Parathyroid adenoma (tissue), 2 donors: Measurements from ENCODE around the gene VIL1.
A peak's percentile ranks its signal among the peaks of the same experiment; 100 is the strongest.

Experiments
- H2AFZ ChIP-seq: fragments of 300-600 bp; sonication (generic); one replicate; pipeline ENCODE4 v1.7.0; 2017; ENCODE audit warnings: antibody characterized with exemption, mild to moderate bottlenecking
- H3K27ac ChIP-seq: fragments of 300-600 bp; sonication (generic); one replicate; pipeline ENCODE4 v1.7.0; 2017
- H3K27me3 ChIP-seq: fragments of 300-600 bp; sonication (generic); one replicate; pipeline ENCODE4 v1.7.0; 2017; ENCODE audit warnings: low read length; ENCODE audit not compliant: control insufficient read depth, insufficient read depth
- H3K36me3 ChIP-seq: fragments of 300-600 bp; sonication (generic); one replicate; pipeline ENCODE4 v1.7.0; 2017; ENCODE audit warnings: low read length; ENCODE audit not compliant: control insufficient read depth, insufficient read depth
- H3K4me1 ChIP-seq: fragments of 300-600 bp; sonication (generic); one replicate; pipeline ENCODE4 v1.7.0; 2017; ENCODE audit warnings: control low read depth
- H3K4me2 ChIP-seq: fragments of 300-600 bp; sonication (generic); one replicate; pipeline ENCODE4 v1.7.0; 2017; ENCODE audit warnings: low read length
- H3K4me3 ChIP-seq: fragments of 300-600 bp; sonication (generic); one replicate; pipeline ENCODE4 v1.7.0; 2017; ENCODE audit warnings: low read depth, low read length
- H3K79me2 ChIP-seq: fragments of 300-600 bp; sonication (generic); one replicate; pipeline ENCODE4 v1.7.0; 2017; ENCODE audit warnings: control low read depth
- H3K9ac ChIP-seq: fragments of 300-600 bp; sonication (generic); one replicate; pipeline ENCODE4 v1.7.0; 2017; ENCODE audit warnings: mild to moderate bottlenecking
- H3K9me3 ChIP-seq: fragments of 300-600 bp; sonication (generic); one replicate; pipeline ENCODE4 v1.7.0; 2017; ENCODE audit warnings: low read length; ENCODE audit not compliant: control insufficient read depth
- TF ChIP-seq, protein P1 (sequence below): fragments of 300-600 bp; sonication (generic); IDR thresholded peaks from one replicate; pipeline ENCODE4 v1.7.0; 2017; ENCODE audit warnings: antibody characterized with exemption, mild to moderate bottlenecking
- donor health status: primary hyperparathyroidism.

VIL1 gene

GRCh38 chr2:218452079-218452478 is 33.2 kb downstream of the VIL1 start:
- no peak overlapping the region for H3K4me2 ChIP-seq
- no peaks in the 10 kb centered on the region for H3K36me3 ChIP-seq
- no peak overlapping the region for H3K4me3 ChIP-seq
- H3K9me3 ChIP-seq = no peaks in the 10 kb centered on the region
- H3K9ac ChIP-seq = no peak overlapping the region
- H3K4me1 ChIP-seq = peaks cover 3% of the 10 kb centered on the region
- H2AFZ ChIP-seq = no peak overlapping the region
- no peak overlapping the region for H3K27ac ChIP-seq
- TF ChIP-seq, protein P1, sequence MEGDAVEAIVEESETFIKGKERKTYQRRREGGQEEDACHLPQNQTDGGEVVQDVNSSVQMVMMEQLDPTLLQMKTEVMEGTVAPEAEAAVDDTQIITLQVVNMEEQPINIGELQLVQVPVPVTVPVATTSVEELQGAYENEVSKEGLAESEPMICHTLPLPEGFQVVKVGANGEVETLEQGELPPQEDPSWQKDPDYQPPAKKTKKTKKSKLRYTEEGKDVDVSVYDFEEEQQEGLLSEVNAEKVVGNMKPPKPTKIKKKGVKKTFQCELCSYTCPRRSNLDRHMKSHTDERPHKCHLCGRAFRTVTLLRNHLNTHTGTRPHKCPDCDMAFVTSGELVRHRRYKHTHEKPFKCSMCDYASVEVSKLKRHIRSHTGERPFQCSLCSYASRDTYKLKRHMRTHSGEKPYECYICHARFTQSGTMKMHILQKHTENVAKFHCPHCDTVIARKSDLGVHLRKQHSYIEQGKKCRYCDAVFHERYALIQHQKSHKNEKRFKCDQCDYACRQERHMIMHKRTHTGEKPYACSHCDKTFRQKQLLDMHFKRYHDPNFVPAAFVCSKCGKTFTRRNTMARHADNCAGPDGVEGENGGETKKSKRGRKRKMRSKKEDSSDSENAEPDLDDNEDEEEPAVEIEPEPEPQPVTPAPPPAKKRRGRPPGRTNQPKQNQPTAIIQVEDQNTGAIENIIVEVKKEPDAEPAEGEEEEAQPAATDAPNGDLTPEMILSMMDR = no peak
- H3K27me3 ChIP-seq = no peaks in the 10 kb centered on the region
- H3K79me2 ChIP-seq = no peaks in the 10 kb centered on the region

- Histone ChIP-seq H2AFZ (no peak overlapping the region), H3K9ac (no peak overlapping the region), H3K27me3 (no peaks in the 10 kb centered on the region), H3K27ac (no peak overlapping the region), H3K4me3 (no peak overlapping the region), H3K36me3 (no peaks in the 10 kb centered on the region), H3K4me2 (no peak overlapping the region), H3K79me2 (no peaks in the 10 kb centered on the region), H3K9me3 (no peaks in the 10 kb centered on the region), H3K4me1 (peaks cover 3% of the 10 kb centered on the region)
- TF ChIP-seq, protein P1 = no peak
These were observed 37.9 kb downstream of the VIL1 start for GRCh38 chr2:218456849-218457248.

DNA sequence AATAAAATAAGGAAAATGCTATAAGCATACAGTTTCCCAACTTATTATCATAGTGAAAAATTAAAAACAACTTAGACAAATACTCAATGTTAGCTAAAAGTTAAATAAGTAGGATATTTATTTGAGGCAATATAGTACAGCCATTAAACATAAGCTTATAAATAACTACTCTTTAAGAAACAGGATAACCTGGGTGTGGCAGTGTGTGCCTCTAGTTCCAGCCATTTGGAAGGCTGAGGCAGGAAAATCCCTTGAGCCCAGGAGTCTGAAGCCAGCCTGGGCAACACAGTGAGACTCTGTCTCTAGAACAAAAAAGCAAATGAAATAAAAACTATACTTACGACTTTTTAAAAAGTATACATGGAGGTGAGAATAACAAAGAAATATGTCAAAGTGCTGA is 39.7 kb downstream of the VIL1 start:
- peaks cover 3% of the 10 kb centered on the region for H3K4me1 ChIP-seq
- H3K9ac ChIP-seq = no peak overlapping the region
- H3K4me2 ChIP-seq = no peak overlapping the region
- no peaks in the 10 kb centered on the region for H3K9me3 ChIP-seq
- H3K27ac ChIP-seq = no peak overlapping the region
- no peaks in the 10 kb centered on the region for H3K36me3 ChIP-seq
- H2AFZ ChIP-seq = no peak overlapping the region
- no peaks in the 10 kb centered on the region for H3K27me3 ChIP-seq
- no peaks in the 10 kb centered on the region for H3K79me2 ChIP-seq
- TF ChIP-seq, protein P1 = no peak
- H3K4me3 ChIP-seq = no peak overlapping the region

DNA sequence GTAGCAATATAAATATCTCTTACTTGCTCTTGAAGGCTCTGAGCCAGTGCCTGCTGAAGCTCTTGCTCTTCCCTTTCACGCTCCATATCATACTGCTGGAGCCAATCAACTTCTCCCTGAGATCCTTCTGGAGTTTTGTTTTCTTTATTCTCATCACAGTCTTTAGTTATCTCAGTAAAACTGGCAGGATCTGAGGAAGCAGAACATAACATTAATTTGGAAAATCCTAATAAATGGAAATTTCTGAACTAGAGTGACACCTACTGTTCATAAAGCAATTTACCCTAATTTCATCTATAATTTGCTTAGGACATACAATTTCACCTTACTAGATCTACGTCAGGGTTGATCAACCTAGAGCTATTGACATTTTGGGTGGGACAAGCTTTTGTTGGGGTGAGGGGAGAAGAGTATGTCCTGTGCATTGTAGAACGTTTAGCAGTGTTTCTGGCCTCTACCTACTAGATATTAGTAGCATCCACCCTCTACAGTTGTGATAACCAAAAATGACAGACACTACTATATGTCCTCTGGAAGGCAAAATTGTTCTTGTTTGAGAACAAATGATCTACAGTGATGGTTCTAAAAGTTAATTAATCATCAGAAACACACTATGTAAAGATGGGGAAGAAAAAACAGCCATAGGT is 47.2 kb downstream of the VIL1 start:
- Histone ChIP-seq H3K4me1 (no peaks in the 10 kb centered on the region), H3K36me3 (no peaks in the 10 kb centered on the region), H3K9me3 (no peaks in the 10 kb centered on the region), H2AFZ (peak overlapping the region; percentile 28), H3K9ac (no peak overlapping the region), H3K27me3 (no peaks in the 10 kb centered on the region), H3K4me3 (no peak overlapping the region), H3K79me2 (no peaks in the 10 kb centered on the region), H3K4me2 (no peak overlapping the region), H3K27ac (no peak overlapping the region)
- TF ChIP-seq, protein P1 = peak; percentile 62

- no peak overlapping the region for H3K9ac ChIP-seq
- no peak overlapping the region for H3K4me2 ChIP-seq
- no peaks in the 10 kb centered on the region for H3K79me2 ChIP-seq
- TF ChIP-seq, protein P1 = no peak
- no peak overlapping the region for H3K4me3 ChIP-seq
- H2AFZ ChIP-seq = no peak overlapping the region
- no peaks in the 10 kb centered on the region for H3K36me3 ChIP-seq
- H3K27ac ChIP-seq = no peak overlapping the region
- no peaks in the 10 kb centered on the region for H3K9me3 ChIP-seq
- H3K27me3 ChIP-seq = no peaks in the 10 kb centered on the region
- H3K4me1 ChIP-seq = no peaks in the 10 kb centered on the region
These were observed 51.5 kb downstream of the VIL1 start for GRCh38 chr2:218470448-218470847.
